GM10266 (cell line): Measurements from ENCODE around the gene RALGAPA2.

Experiments
- DNase-seq: peaks from one replicate; pipeline ENCODE4 v3.0.0; 2012; ENCODE audit errors: extremely low spot score
- TF ChIP-seq, protein P1 (sequence below): IDR thresholded peaks from 2 replicates; pipeline ENCODE4 v1.5.1; 2012; ENCODE audit warnings: mild to moderate bottlenecking, low read depth; ENCODE audit not compliant: control insufficient read depth, insufficient read depth; ENCODE audit errors: missing control alignments

Gene RALGAPA2

DNA sequence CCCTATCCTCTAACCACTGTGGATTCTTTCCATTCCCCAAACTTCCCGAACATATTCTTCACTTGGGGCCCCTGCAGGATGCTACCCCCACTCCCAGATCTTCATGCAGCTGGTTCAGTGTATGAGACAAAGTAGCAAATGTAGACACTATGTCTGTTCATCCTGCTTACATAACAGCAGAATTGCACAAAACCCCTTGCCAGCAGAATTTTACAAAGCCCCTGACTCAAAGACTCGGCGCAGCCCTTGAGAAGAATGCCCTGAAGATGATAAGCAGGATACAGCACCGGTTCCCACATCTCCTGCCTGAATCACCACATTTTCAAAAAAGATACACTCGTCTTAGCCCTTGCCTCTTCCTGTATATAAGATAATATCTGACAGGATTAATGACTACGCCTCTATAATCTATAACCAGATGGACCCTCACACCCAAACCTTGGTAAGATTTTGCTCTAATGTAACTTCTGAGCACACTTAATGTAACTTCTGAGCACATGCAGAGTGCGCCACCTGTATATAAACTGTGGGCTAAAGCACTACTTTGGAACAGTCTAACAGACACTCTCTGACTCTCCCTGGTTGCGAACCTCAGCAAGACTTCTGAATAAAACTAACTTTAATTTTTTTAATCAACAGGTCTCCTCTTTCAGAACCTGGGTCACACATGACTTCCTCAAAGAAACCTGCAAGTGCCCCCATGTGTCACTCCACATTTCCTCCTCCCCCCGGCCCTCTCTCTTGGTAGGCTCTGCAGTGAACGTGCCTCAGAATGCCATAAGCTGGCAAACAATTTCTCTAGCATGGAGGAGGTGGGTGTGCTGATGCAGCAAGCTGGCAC is 28.7 kb downstream of the RALGAPA2 start:
- DNase-seq = no peak
- TF ChIP-seq, protein P1, sequence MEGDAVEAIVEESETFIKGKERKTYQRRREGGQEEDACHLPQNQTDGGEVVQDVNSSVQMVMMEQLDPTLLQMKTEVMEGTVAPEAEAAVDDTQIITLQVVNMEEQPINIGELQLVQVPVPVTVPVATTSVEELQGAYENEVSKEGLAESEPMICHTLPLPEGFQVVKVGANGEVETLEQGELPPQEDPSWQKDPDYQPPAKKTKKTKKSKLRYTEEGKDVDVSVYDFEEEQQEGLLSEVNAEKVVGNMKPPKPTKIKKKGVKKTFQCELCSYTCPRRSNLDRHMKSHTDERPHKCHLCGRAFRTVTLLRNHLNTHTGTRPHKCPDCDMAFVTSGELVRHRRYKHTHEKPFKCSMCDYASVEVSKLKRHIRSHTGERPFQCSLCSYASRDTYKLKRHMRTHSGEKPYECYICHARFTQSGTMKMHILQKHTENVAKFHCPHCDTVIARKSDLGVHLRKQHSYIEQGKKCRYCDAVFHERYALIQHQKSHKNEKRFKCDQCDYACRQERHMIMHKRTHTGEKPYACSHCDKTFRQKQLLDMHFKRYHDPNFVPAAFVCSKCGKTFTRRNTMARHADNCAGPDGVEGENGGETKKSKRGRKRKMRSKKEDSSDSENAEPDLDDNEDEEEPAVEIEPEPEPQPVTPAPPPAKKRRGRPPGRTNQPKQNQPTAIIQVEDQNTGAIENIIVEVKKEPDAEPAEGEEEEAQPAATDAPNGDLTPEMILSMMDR = no peak

DNA sequence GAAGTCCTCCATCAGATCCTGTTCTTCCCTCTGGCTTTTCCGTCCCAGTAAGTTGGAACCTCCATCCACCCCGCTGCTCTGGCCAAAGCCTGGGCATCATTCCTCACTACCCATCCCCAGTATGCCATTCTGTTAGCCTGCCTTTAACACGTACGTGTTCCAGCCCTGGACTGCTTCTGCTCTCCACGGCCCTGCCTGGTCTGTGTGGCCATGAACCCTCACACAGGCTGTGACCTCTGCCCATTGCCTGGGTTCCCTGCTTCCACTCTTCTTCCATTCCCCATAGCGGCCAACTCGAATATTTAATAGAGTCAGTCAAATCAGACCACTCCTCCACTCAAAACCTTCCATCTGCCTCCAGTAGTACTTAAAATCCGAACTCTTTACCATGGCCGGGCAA is 29.4 kb downstream of the RALGAPA2 start:
- DNase-seq = no peak
- TF ChIP-seq, protein P1 = no peak

DNA sequence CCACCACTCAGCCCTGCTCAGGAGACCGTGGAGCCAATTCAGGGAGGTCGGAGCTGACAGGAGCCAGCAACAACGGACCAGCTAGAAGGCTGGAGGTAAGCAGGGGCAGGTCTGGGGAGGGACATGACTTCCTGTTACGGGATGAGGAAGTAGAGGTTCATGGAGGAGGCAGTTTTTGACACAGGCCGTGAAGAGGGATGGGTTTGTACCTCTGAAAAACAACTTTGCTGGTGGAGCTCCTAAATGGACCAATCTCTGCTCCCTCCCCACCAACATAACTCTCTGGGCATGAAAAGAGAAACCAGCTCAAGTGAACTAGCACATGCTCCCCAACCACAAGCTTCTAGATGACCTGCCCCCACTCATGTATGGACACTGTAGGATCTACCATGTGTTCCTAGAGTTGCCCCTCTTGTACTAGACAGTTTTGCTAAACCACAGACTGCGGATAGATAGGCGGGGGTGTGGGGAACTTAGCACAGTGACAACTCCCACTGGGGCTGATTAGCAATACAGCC is 31.4 kb downstream of the RALGAPA2 start:
- peak; percentile 12 for DNase-seq

DNA sequence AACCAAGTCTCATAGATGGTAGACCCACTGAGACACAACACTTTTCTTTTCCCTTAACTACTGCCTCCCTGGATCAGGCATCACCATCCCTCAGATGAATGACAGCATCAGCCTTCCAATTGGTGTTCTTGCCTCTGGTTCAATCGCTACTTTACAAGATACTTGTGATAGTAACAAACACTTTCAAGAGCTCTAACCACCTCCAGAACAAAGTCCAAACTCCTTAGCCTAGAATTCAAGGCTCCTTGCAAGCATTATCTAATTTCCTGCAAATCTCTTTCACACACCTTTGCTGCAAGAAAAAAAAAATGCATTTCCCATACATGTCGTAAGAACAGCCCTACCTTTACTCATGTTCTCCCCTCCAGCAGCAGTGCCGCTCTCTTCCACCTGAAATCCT is 33.1 kb downstream of the RALGAPA2 start:
- TF ChIP-seq, protein P1 = no peak
- DNase-seq = no peak

More for the DNA sequence above, 31.4 kb downstream of the RALGAPA2 start:
- TF ChIP-seq, protein P1 = no peak

DNA sequence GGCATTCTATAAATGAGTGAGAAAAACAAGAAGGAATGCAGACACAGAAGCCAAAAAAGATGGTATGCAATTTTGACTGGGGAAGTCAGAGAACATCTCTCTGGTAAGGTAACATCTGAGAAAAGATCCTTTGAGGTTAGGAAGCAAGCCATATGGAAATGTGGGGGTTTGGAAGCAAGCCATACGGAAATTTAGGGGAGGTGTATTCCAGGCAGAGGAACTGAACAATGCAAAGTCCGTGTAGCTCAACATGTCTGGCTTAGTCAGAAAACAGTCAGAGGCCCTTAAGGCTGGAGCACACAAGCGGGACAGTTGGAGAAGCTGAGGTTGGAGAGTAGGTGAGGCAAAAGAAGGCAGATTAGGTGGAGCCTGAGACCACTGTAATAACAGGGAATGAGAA is 35.3 kb downstream of the RALGAPA2 start:
- no peak for DNase-seq
- TF ChIP-seq, protein P1 = no peak

DNA sequence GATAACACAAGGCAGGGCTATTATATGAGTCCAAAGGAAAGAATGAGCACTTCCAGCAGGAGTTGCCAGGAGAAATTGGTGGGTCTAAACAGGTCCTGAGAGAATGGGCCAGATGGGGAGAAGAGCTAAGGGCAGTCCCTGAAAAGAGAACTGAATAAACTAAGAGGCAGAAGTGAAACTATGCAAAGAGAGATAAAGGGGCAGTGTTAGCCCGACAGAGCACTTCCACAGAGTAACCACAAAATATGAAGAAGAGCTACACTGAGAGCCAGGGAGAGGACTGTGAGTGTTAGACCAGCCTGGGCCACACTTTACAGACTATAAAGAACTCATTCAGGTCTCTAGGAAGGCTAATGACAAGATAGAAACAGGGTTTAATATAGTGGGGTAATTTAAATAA is 43.8 kb downstream of the RALGAPA2 start:
- TF ChIP-seq, protein P1 = no peak
- peak; percentile 64 for DNase-seq

DNA sequence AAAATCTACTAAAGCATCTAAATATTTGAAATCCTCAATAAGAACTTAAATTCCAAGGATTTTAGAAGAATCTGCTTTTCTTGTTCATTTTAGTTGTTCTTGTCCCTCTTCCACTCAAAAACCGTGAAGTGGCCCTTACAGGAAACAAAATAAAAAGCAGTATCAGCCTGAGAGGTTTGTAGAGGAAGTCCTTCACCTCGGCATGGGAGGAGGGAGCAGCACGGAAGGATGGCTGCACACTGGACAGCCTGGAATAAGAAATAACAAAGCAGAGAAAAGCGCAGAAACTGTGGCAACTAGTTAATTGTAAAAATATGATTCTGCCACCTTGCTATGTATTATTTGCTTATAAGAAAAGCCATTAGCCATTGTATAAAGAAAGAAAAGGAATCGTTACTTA is 46.1 kb downstream of the RALGAPA2 start:
- TF ChIP-seq, protein P1 = no peak
- DNase-seq = no peak
